ENCODE measurements around the gene TMEM9. TPM values are rescaled to one million over a fixed set of nuclear protein-coding genes. Genes with fewer than 3 reads are reported as not detected.

TMEM9 gene
- total RNA-seq, 1 experiment from 2014 or later = 69.7 TPM

- no peak overlapping the region for H3K4me3 ChIP-seq (ENCODE audit: low read depth, low read length, poor library complexity, severe bottlenecking)
- H3K27me3 ChIP-seq (replicated peaks; ENCODE audit: insufficient read depth, low read depth, low read length, poor library complexity) = no peaks in the 10 kb centered on the region
- DNase-seq (ENCODE audit: low spot score) = no peak
- CTCF ChIA-PET = no interaction called here
- POLR2A ChIA-PET (ENCODE audit: low non-redundant PET) = no interaction called here
- no peak overlapping the region for H3K27ac ChIP-seq (ENCODE audit: low read depth, low read length, poor library complexity, severe bottlenecking)
- intact Hi-C loops (cut with micrococcal nuclease; ENCODE audit: unreplicated experiment) = no loop called here
- no peaks in the 10 kb centered on the region for H3K9me3 ChIP-seq (ENCODE audit: low read depth, low read length, poor library complexity, severe bottlenecking)
- no peaks in the 10 kb centered on the region for H3K36me3 ChIP-seq (ENCODE audit: insufficient read depth, low read length, poor library complexity, severe bottlenecking)
- TF ChIP-seq EZH2 (IDR thresholded peaks at IDR 0.05; ENCODE audit: borderline replicate concordance, low read depth, low read length, poor library complexity, severe bottlenecking) = no peak
- no peak for TF ChIP-seq CTCF (conservative IDR thresholded peaks at IDR 0.05; ENCODE audit: low read depth, low read length)
- H3K4me1 ChIP-seq (ENCODE audit: insufficient read depth, low read length, poor library complexity, severe bottlenecking) = no peaks in the 10 kb centered on the region
- no TSS peak for BruUV-seq (replicated peaks)
These were observed 50.1 kb downstream of the TMEM9 start for GRCh38 chr1:201104141-201104540.

GRCh38 chr1:201103666-201104065 lies 50.6 kb downstream of the TMEM9 start:
- Histone ChIP-seq H3K27me3 (replicated peaks; ENCODE audit: insufficient read depth, low read depth, low read length, poor library complexity) (no peaks in the 10 kb centered on the region), H3K4me3 (ENCODE audit: low read depth, low read length, poor library complexity, severe bottlenecking) (no peak overlapping the region), H3K4me1 (ENCODE audit: insufficient read depth, low read length, poor library complexity, severe bottlenecking) (no peaks in the 10 kb centered on the region), H3K36me3 (ENCODE audit: insufficient read depth, low read length, poor library complexity, severe bottlenecking) (no peaks in the 10 kb centered on the region), H3K9me3 (ENCODE audit: low read depth, low read length, poor library complexity, severe bottlenecking) (no peaks in the 10 kb centered on the region), H3K27ac (ENCODE audit: low read depth, low read length, poor library complexity, severe bottlenecking) (no peak overlapping the region)
- TF ChIP-seq CTCF (conservative IDR thresholded peaks at IDR 0.05; ENCODE audit: low read depth, low read length) (no peak), EZH2 (IDR thresholded peaks at IDR 0.05; ENCODE audit: borderline replicate concordance, low read depth, low read length, poor library complexity, severe bottlenecking) (no peak)
- ChIA-PET CTCF (no interaction called here), POLR2A (ENCODE audit: low non-redundant PET) (no interaction called here)
- BruUV-seq (replicated peaks) = no TSS peak
- DNase-seq (ENCODE audit: low spot score) = no peak
- intact Hi-C loops (cut with micrococcal nuclease; ENCODE audit: unreplicated experiment) = no loop called here

- intact Hi-C loops (cut with micrococcal nuclease; ENCODE audit: unreplicated experiment) = no loop called here
- no peak for DNase-seq (ENCODE audit: low spot score)
- Histone ChIP-seq H3K4me1 (ENCODE audit: insufficient read depth, low read length, poor library complexity, severe bottlenecking) (no peaks in the 10 kb centered on the region), H3K27me3 (replicated peaks; ENCODE audit: insufficient read depth, low read depth, low read length, poor library complexity) (no peaks in the 10 kb centered on the region), H3K36me3 (ENCODE audit: insufficient read depth, low read length, poor library complexity, severe bottlenecking) (no peaks in the 10 kb centered on the region), H3K27ac (ENCODE audit: low read depth, low read length, poor library complexity, severe bottlenecking) (no peak overlapping the region), H3K4me3 (ENCODE audit: low read depth, low read length, poor library complexity, severe bottlenecking) (no peak overlapping the region), H3K9me3 (ENCODE audit: low read depth, low read length, poor library complexity, severe bottlenecking) (no peaks in the 10 kb centered on the region)
- ChIA-PET CTCF (interaction anchor here (0.7 kb wide), 2 partner anchors 73 to 128 kb away, joined by 4 read pairs; no protein-coding TSS in a partner anchor), POLR2A (ENCODE audit: low non-redundant PET) (no interaction called here)
- TF ChIP-seq EZH2 (IDR thresholded peaks at IDR 0.05; ENCODE audit: borderline replicate concordance, low read depth, low read length, poor library complexity, severe bottlenecking) (no peak), CTCF (conservative IDR thresholded peaks at IDR 0.05; ENCODE audit: low read depth, low read length) (no peak)
- BruUV-seq (replicated peaks) = no TSS peak
These were observed 53.9 kb downstream of the TMEM9 start for GRCh38 chr1:201100169-201100930.

Data from A673 (cell line).